HG02623 (cell line): Measurements from ENCODE around the gene GMIP.
"Not testable (repeated sequence)": the region's sequence is repeated elsewhere in the genome, so short reads cannot be mapped to it uniquely, and the experiment has no call there.

Experiments used
- ATAC-seq: cut with Tn5 transposase; IDR thresholded peaks from one replicate; pipeline ENCODE4 v1.9.1; 2021; ENCODE audit warnings: moderate library complexity; ENCODE audit not compliant: unreplicated experiment

GMIP gene

DNA sequence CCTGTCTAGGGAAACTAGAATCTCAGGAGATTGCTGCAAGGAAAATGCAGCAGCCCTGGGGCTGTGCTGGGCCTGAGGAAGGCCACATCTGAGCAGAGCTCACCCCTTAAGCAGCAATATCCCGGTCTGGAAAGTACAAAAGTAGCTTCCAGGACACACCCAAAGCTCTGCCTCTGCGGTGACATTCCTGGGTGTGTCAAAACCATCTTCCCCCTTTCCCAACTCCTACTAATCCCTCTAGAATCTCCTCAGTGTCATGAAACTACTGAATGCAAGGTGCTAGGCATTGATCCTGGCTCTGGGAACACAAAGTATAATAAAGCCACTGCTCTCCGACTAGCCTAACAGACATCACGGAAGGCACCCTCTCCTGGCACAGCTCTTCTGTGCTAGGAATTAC is 30.0 kb downstream of the GMIP start:
- ATAC-seq, result no peak

- no peak for ATAC-seq
These were observed 32.9 kb downstream of the GMIP start for GRCh38 chr19:19610376-19611202.

DNA sequence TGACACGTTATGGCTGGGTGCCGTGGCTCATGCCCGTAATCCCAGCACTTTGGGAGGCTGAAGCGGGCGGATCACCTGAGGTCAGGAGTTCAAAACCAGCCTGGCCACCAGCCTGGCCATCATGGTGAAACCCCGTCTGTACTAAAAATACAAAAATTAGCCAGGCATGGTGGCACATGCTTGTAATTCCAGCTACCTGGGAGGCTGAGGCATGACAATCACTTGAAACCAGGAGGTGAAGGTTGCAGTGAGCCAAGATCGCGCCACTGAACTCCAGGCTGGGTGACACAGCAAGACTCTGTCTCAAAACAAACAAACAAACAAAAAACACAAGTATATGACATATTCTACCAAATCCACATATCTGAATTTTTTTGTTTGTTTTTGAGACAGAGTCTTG is 36.8 kb downstream of the GMIP start:
- ATAC-seq, result not testable (repeated sequence)

DNA sequence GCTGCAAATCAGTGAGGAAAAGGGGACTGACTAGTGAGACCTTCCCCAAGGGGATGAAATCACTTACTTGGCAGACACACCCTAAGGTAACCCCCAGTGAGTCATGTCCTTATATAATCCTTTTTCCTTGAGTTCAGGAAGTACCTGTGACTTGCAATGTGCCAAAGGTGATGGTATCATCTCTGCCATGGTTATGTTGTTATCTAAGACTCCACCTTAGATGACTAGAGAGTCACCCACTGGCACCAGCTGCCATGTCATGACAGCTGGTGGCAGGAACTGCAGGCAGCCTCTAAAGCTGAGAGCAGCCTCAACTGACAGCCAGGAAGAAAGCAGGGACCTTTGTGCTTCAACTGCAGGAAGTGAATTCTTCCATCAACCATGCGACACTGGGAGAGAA is 37.4 kb downstream of the GMIP start:
- no peak for ATAC-seq

DNA sequence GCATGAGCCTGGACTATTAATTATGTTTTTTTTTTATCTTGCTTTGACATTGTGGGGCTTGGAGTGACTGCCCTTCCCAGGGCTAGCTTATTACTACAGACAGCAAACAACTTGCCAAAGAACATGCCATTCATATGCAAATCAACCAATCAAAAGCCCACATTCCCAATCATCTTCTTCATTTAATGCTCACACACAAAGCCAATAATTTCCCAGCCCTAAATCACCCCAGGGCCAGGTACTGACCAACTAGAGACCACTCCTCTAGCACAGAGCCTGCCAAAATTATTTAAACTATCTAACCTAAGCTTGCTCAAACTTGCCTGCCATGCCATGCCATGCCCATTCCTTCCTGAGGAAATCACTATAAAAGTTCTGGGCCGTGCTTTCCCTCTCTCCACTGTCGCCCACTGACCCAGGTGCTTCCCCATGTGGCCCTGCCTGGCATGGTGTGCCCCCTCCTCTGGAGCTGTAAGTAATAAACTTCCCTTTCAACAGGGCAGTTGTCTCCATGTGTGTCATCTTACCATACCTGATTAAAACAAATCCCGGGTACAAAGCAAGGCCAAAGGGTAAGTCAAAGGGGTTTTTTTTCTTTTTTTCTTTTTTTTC is 40.6 kb downstream of the GMIP start:
- ATAC-seq, result no peak

GRCh38 chr19:19602136-19602712 is 41.2 kb downstream of the GMIP start:
- no peak for ATAC-seq

- ATAC-seq, result no peak
These were observed 42.6 kb downstream of the GMIP start for GRCh38 chr19:19600793-19601330.

DNA sequence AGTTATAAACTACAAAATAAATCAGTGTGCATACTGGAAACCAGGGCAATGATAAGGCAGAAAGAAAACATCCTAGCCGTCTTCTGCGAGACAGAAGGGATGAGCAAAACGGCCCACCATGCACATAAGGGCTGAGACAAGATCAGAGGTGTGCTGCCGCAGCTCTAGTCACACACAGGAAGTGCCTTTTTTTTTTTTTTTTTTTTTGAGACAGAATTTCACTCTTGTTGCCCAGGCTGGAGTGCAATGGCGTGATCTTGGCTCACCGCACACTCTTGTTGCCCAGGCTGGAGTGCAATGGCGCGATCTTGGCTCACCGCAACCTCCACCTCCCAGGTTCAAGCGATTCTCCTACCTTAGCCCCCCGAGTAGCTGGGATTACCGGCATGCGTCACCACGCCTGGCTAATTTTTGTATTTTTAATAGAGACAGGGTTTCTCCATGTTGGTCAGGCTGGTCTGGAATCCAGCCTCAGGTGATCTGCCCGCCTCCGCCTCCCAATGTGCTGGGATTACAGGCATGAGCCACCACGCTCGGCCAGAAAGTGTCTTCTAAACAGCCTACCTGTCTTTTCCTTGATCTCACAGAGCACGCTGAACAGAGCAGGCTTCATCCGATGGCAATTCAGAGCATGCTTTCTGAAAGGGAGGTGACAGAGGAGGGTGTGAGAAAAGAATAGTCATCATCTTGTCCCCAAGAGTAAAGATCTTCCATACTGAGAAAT is 44.6 kb downstream of the GMIP start:
- ATAC-seq, result not testable (repeated sequence)

- peak; percentile 58 for ATAC-seq
These were observed 45.6 kb downstream of the GMIP start for GRCh38 chr19:19597809-19598306.

- no peak for ATAC-seq
These were observed 48.2 kb downstream of the GMIP start for GRCh38 chr19:19595171-19595701.

DNA sequence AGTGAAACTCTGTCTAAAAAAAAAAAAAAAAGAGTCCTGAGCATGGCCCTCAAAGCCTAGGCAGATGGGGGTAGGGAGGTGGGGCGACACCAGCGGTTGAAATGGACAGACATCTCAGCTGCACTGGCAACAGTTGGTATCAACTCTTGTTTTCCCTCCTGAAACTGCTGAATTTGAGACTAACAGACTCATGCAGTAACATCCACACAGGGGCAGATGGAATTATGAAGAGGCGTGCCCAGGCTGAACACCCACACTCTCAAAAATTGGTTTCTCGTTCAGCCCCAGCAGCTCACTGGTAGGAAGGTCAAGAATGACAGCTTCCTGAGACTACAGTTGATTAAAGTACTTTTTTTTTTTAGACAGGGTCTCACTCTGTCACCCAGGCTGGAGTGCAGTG is 49.1 kb downstream of the GMIP start:
- no peak for ATAC-seq

GRCh38 chr19:19592690-19593089 is 50.8 kb downstream of the GMIP start:
- ATAC-seq, result no peak

GRCh38 chr19:19591133-19591825 is 52.2 kb downstream of the GMIP start:
- ATAC-seq, result no peak

DNA sequence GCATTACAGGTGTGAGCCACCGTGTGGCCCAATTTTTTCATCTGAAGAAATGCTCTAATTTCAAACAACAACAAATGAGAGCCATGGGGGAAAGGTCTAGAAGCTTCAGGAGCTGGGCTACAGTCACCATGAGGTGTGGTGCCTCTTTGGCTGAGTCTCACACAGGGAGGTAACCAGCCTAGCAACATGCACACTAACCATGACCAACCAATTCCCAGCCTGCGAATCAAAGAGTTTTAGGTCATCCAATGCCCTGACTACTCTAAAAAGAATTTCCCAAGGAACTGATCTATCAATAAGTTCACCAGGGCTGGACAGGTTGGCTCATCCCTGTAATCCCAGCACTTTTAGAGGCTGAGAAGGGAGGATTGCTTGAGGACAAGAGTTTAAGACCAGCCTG is 54.9 kb downstream of the GMIP start:
- ATAC-seq, result no peak

- ATAC-seq, result no peak
These were observed 55.7 kb downstream of the GMIP start for GRCh38 chr19:19587771-19588170.

- no peak for ATAC-seq
These were observed 59.1 kb downstream of the GMIP start for GRCh38 chr19:19584356-19584755.

- ATAC-seq, result no peak
These were observed 61.0 kb downstream of the GMIP start for GRCh38 chr19:19582471-19582870.

- no peak for ATAC-seq
These were observed 62.1 kb downstream of the GMIP start for GRCh38 chr19:19581391-19581790.

GRCh38 chr19:19580418-19580817 is 63.0 kb downstream of the GMIP start:
- no peak for ATAC-seq
